ENCODE results near the gene CHST8.

DNA sequence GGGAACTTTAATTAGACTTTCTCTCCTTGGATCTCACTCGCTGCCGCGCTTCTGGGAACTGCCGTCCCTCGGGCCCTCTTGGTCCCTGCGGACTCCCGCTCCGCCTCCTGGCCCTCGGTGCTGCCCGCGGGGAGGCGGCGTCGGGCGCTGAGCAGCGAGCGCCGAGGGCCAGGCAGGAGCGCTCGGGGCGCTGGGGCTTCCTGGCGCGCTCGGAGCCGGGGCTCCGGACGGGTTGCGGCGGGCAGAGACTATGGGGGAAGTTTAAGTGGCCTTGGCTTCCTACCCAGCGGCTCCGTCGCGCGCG, 704 bp downstream of the CHST8 start:
- TF ChIP-seq, protein P1, sequence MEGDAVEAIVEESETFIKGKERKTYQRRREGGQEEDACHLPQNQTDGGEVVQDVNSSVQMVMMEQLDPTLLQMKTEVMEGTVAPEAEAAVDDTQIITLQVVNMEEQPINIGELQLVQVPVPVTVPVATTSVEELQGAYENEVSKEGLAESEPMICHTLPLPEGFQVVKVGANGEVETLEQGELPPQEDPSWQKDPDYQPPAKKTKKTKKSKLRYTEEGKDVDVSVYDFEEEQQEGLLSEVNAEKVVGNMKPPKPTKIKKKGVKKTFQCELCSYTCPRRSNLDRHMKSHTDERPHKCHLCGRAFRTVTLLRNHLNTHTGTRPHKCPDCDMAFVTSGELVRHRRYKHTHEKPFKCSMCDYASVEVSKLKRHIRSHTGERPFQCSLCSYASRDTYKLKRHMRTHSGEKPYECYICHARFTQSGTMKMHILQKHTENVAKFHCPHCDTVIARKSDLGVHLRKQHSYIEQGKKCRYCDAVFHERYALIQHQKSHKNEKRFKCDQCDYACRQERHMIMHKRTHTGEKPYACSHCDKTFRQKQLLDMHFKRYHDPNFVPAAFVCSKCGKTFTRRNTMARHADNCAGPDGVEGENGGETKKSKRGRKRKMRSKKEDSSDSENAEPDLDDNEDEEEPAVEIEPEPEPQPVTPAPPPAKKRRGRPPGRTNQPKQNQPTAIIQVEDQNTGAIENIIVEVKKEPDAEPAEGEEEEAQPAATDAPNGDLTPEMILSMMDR (IDR thresholded peaks at IDR 0.05; ENCODE audit: insufficient read depth, low read depth, low read length) = no peak
- no peak for TF ChIP-seq EZH2 (IDR thresholded peaks at IDR 0.05; ENCODE audit: insufficient read depth, low read length)
